ENCODE data around the gene C9orf153.

Gene C9orf153

GRCh38 chr9:86257391-86257790 is 2.1 kb downstream of the C9orf153 start:
- Mint-ChIP-seq H3K9me3 (peaks cover 4% of the 10 kb centered on the region), H3K36me3 (ENCODE audit: low read depth) (peaks cover 24% of the 10 kb centered on the region), H3K4me3 (no peak overlapping the region), H3K4me1 (peaks cover 5% of the 10 kb centered on the region), H3K27me3 (ENCODE audit: low read depth) (no peaks in the 10 kb centered on the region), H3K27ac (no peak overlapping the region)
- TF ChIP-seq CTCF (IDR thresholded peaks at IDR 0.05; ENCODE audit: unreplicated experiment in 3 of 3): no peak

- TF ChIP-seq CTCF (IDR thresholded peaks at IDR 0.05; ENCODE audit: unreplicated experiment in 3 of 3): no peak
- Mint-ChIP-seq H3K9me3 (peaks cover 6% of the 10 kb centered on the region), H3K27ac (no peak overlapping the region), H3K4me1 (peaks cover 5% of the 10 kb centered on the region), H3K36me3 (ENCODE audit: low read depth) (peaks cover 22% of the 10 kb centered on the region), H3K27me3 (ENCODE audit: low read depth) (no peaks in the 10 kb centered on the region), H3K4me3 (no peak overlapping the region)
These were observed 2.8 kb downstream of the C9orf153 start for GRCh38 chr9:86256653-86257052.

- Mint-ChIP-seq H3K9me3 (peaks cover 13% of the 10 kb centered on the region), H3K36me3 (ENCODE audit: low read depth) (peaks cover 20% of the 10 kb centered on the region), H3K4me3 (no peak overlapping the region), H3K27me3 (ENCODE audit: low read depth) (no peaks in the 10 kb centered on the region), H3K27ac (no peak overlapping the region), H3K4me1 (peaks cover 5% of the 10 kb centered on the region)
- TF ChIP-seq CTCF (IDR thresholded peaks at IDR 0.05; ENCODE audit: unreplicated experiment in 3 of 3): no peak
These were observed 5.9 kb downstream of the C9orf153 start for GRCh38 chr9:86253577-86253976.

- H3K4me1 Mint-ChIP-seq: peaks cover 5% of the 10 kb centered on the region
- no peak overlapping the region for H3K4me3 Mint-ChIP-seq
- no peak for TF ChIP-seq CTCF (IDR thresholded peaks at IDR 0.05; ENCODE audit: unreplicated experiment in 3 of 3)
- peaks cover 13% of the 10 kb centered on the region for H3K9me3 Mint-ChIP-seq
- H3K36me3 Mint-ChIP-seq (ENCODE audit: low read depth): peaks cover 20% of the 10 kb centered on the region
- no peaks in the 10 kb centered on the region for H3K27me3 Mint-ChIP-seq (ENCODE audit: low read depth)
- H3K27ac Mint-ChIP-seq: no peak overlapping the region
These were observed 6.6 kb downstream of the C9orf153 start for GRCh38 chr9:86252870-86253269.

GRCh38 chr9:86250123-86250522 is 9.3 kb downstream of the C9orf153 start:
- Mint-ChIP-seq H3K9me3 (peaks cover 13% of the 10 kb centered on the region), H3K27me3 (ENCODE audit: low read depth) (peaks cover 3% of the 10 kb centered on the region), H3K27ac (no peak overlapping the region), H3K4me1 (peaks cover 8% of the 10 kb centered on the region), H3K4me3 (no peak overlapping the region), H3K36me3 (ENCODE audit: low read depth) (peaks cover 13% of the 10 kb centered on the region)
- no peak for TF ChIP-seq CTCF (IDR thresholded peaks at IDR 0.05; ENCODE audit: unreplicated experiment in 3 of 3)

GRCh38 chr9:86248746-86249145 is 10.7 kb downstream of the C9orf153 start:
- Mint-ChIP-seq H3K27me3 (ENCODE audit: low read depth) (peaks cover 3% of the 10 kb centered on the region), H3K4me3 (no peak overlapping the region), H3K36me3 (ENCODE audit: low read depth) (peaks cover 10% of the 10 kb centered on the region), H3K4me1 (peaks cover 8% of the 10 kb centered on the region), H3K27ac (no peak overlapping the region), H3K9me3 (peaks cover 13% of the 10 kb centered on the region)
- TF ChIP-seq CTCF (IDR thresholded peaks at IDR 0.05; ENCODE audit: unreplicated experiment in 3 of 3): no peak
